Neural progenitor cell (in vitro differentiated cells): ENCODE data around the gene PLB1.

Experiments used
- CTCF ChIP-seq: fragments of 200-600 bp; sonication (generic); IDR thresholded peaks from 2 replicates; pipeline ENCODE4 v1.5.1; 2017; ENCODE audit warnings: antibody characterized with exemption, mild to moderate bottlenecking
- EZH2 ChIP-seq: fragments of 200-600 bp; sonication (generic); IDR thresholded peaks from 2 replicates; pipeline ENCODE4 v1.6.1; 2017; ENCODE audit warnings: antibody characterized with exemption, mild to moderate bottlenecking, moderate library complexity

- no peak for TF ChIP-seq CTCF
- no peak for TF ChIP-seq EZH2
Measured at GRCh38 chr2:28664120-28664842, 168.4 kb downstream of the PLB1 start.
